Cardiac fibroblast (primary cell): ENCODE data around the gene CLHC1.
A peak's percentile ranks its signal among the peaks of the same experiment; 100 is the strongest.
"Not testable (repeated sequence)": the region's sequence is repeated elsewhere in the genome, so short reads cannot be mapped to it uniquely, and the experiment has no call there.

Source experiments
- DNase-seq, 2 donors: peaks; one replicate each; pipeline versions ENCODE4 v3.0.0 to v3.0.0-alpha.2; 2010; ENCODE audit warnings: low read depth in 2 of 2
- H3K4me3 ChIP-seq, 2 donors: replicated peaks in 1 of 2; 1 replicate in 1 of 2; 2 replicates in 1 of 2; pipeline ENCODE4 v1.5.1; 2011; ENCODE audit warnings: low read depth in 2 of 2, low read length in 2 of 2, mild to moderate bottlenecking in 2 of 2, moderate library complexity in 1 of 2
- TF ChIP-seq, protein P1 (sequence below): IDR thresholded peaks from one replicate; pipeline ENCODE4 v1.5.1; 2011; ENCODE audit warnings: low read depth, mild to moderate bottlenecking, low read length, inconsistent platforms

The CLHC1 gene

GRCh38 chr2:55150834-55151233 lies 81.3 kb downstream of the CLHC1 start:
- DNase-seq = no peak
- TF ChIP-seq, protein P1, sequence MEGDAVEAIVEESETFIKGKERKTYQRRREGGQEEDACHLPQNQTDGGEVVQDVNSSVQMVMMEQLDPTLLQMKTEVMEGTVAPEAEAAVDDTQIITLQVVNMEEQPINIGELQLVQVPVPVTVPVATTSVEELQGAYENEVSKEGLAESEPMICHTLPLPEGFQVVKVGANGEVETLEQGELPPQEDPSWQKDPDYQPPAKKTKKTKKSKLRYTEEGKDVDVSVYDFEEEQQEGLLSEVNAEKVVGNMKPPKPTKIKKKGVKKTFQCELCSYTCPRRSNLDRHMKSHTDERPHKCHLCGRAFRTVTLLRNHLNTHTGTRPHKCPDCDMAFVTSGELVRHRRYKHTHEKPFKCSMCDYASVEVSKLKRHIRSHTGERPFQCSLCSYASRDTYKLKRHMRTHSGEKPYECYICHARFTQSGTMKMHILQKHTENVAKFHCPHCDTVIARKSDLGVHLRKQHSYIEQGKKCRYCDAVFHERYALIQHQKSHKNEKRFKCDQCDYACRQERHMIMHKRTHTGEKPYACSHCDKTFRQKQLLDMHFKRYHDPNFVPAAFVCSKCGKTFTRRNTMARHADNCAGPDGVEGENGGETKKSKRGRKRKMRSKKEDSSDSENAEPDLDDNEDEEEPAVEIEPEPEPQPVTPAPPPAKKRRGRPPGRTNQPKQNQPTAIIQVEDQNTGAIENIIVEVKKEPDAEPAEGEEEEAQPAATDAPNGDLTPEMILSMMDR = no peak
- no peak overlapping the region for H3K4me3 ChIP-seq

- peak; percentile 63 to 87 for DNase-seq
- TF ChIP-seq, protein P1 = no peak
Measured at GRCh38 chr2:55148269-55148668, 83.8 kb downstream of the CLHC1 start.

GRCh38 chr2:55147531-55147930 lies 84.6 kb downstream of the CLHC1 start:
- TF ChIP-seq, protein P1 = no peak
- DNase-seq = no peak
- no peak overlapping the region for H3K4me3 ChIP-seq

More at GRCh38 chr2:55148269-55148668, 83.8 kb downstream of the CLHC1 start:
- H3K4me3 ChIP-seq = no peak overlapping the region

GRCh38 chr2:55147041-55147440 lies 85.1 kb downstream of the CLHC1 start:
- no peak for DNase-seq
- TF ChIP-seq, protein P1 = no peak
- no peak overlapping the region for H3K4me3 ChIP-seq

DNA sequence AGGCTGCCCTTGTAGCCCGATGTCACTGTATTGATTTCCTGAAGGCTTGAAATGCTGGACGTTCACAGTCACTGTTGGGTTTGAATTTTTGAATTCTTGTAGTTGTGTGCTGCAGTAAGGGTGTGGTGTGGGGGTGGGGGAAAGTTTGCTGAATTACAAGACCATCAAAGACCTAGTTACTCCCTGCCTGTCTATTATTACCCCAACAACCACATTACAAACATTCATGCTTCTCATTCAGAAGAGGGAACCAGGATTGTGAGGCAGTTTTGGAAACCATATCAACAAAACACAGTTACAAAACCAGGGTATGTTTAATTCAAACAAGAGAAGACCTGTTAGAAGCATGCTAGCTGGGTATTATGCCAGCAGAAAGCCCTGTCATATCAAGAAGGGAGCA lies 85.8 kb downstream of the CLHC1 start:
- TF ChIP-seq, protein P1 = no peak
- DNase-seq = no peak
- no peak overlapping the region for H3K4me3 ChIP-seq

- TF ChIP-seq, protein P1 = no peak
- no peak for DNase-seq
- no peak overlapping the region for H3K4me3 ChIP-seq
Measured at GRCh38 chr2:55144922-55145820, 86.9 kb downstream of the CLHC1 start.

DNA sequence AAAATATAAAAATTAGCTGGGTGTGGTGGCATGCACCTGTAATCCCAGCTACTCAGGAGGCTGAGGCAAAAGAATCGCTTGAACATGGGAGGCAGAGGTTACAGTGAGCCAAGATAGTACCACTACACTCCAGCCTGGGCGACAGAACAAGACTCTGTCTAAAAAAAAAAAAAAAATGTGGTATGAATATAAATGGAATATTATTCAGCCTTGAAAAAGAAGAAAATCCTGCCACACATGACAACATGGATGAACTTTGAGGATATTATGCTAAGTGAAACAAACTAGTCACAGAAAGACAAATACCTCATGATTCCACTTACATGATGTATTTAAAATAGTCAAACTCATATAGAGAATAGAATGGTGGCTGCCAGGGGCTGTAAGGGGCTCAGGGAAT lies 88.4 kb downstream of the CLHC1 start:
- H3K4me3 ChIP-seq, DNase-seq: not testable (repeated sequence)
